ENCODE data around the gene PRR23A.

GRCh38 chr3:138964264-138964663 is 41.8 kb downstream of the PRR23A start:
- TF ChIP-seq GATA3 (IDR thresholded peaks at IDR 0.05; ENCODE audit: low read depth, low read length) (no peak), GATA2 (IDR thresholded peaks at IDR 0.05; ENCODE audit: low read depth, low read length) (no peak)

All from SH-SY5Y (cell line).